GM19468 (cell line): ENCODE data around the gene GPR27.

Source experiments
- ATAC-seq: cut with Tn5 transposase; IDR thresholded peaks from one replicate; pipeline ENCODE4 v1.9.1; 2021; ENCODE audit warnings: mild to moderate bottlenecking, moderate library complexity, moderate number of reproducible peaks; ENCODE audit not compliant: unreplicated experiment; ENCODE audit errors: extremely low read depth

Gene GPR27

GRCh38 chr3:71728632-71729342, 24.9 kb upstream of the GPR27 start:
- ATAC-seq: no peak

- ATAC-seq: no peak
Observed at GRCh38 chr3:71732637-71733036, 21.0 kb upstream of the GPR27 start.

DNA sequence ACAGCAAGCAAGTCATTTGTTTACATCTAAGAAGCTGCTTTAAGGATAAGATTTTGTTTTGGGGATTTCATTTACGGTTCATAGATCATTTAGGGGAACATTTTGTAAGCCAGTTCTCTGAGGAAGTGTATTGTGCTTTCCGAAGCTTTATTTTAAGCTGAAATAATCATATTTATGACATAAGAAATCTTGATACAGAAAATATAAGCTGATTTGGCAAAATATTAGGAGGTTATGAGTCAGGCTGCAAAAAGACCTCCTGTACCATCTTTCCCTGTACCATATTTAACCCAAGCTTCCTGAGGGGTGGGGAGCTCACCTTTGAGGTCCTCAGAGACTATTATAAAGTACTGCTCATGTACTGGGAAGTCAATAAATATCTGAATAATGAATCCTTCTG, 20.3 kb upstream of the GPR27 start:
- no peak for ATAC-seq

DNA sequence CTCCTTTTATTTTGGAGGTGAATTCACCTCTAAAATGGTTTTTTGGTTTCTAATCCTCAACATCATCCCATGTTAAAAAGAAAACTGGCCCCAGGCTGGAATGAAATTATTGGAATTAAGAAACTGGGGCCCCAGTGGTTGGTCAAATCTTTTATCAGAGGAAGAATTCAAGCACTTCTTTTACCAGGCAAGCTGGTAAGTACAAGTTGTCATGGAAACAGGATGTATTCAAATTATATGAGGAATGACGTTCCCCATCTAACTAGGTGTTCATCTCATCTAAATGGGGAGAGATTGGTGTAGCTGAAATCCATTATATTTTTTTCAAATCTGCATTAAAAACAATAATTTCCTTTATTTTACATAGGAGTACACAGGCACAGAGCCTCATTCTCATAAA, 18.8 kb upstream of the GPR27 start:
- ATAC-seq: no peak

DNA sequence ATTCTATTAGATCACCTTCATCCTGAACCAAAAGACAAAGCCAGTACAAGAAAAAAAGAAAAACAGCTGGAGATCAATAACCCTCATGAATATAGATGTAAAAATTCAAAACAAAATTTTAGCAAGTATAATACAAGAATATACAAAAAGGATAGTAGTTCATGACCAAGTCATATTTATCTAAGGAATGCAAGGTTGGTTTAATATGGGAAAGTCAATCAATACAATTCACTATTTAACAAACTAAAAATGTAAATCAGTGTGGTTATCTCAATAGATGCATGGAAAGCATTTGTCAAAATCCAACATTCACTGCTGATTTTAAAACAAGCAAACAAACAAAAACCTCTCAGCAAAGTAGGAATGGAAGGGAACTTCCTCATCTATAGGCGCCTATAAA, 11.0 kb upstream of the GPR27 start:
- ATAC-seq: no peak

DNA sequence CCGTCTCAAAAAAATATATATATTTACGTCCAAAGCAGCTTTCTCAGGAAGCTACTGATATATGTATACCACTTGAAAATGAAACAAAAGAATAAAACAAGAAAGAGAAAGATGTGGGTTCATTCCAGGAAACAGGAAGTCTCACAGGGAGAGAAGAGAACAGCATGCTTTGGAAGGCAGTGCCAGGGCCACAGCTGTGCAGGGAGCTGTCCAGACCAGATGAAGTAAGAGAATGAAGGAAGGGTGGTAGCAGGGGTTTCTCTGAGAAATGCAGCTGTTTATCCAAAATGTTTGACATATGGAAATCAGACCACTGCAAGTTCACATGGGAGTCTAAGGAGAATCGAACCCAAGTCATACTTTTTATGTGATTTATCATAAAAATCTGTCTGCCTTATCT, 8.9 kb upstream of the GPR27 start:
- no peak for ATAC-seq

DNA sequence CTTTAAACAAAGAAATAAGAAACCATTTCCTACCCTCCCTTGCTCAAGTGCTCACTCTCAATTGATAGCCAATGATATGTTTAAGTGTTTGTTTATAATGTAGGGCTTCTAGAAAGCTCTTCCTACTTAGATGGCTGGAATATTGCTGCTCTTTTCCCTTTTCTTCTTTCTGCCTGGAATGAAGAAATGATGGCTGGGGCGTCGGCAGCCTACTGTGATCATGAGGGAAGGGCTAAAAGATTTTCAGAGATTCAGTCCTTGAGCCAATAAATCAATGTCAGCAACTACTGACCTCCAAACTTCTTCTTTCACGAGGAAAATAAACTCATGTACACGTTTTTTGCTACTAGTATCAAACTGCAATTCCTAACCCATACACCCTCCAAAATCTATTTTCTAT, 2.1 kb upstream of the GPR27 start:
- no peak for ATAC-seq

DNA sequence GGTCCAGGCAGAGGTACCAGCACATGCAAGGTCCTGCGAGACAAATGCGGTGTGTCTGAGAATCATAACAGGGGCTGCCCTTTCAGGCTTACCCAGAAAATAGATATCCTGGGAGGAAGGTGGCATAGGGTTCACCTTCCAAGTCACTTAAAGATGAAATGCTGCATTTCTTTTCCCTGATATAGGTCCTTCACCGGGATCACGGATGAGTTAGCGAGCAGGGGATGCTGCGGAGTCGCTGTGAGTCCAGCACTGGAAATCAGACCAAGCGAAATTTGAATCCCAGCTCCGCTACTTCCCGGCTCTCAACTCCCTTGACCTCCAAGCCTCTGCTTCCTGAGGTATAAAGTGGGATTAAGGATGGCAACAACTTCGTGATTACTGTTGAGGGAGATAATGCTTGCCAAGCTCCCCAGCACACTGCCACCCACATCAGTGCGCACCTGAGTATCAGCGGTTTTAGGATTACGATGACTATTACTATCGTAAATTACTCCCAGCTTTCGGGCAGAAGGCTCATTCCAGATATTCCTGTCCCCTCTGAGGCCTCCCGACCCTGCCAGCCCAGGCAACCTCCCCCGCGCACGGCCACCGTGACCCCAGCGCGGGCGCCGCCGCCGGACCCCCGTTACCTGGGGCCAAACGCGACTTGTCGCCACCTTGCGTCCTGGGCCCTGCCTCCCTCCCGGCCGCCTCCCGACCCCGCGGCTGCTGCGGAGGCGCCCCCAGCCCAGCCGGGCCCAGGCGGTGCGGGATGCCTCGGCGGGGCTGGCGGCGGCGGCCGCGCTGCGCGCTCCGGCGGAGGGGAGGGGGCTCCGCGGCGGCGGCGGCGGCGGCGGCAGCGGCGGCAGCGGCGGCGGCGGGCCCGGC, 589 bp upstream of the GPR27 start:
- ATAC-seq: no peak

DNA sequence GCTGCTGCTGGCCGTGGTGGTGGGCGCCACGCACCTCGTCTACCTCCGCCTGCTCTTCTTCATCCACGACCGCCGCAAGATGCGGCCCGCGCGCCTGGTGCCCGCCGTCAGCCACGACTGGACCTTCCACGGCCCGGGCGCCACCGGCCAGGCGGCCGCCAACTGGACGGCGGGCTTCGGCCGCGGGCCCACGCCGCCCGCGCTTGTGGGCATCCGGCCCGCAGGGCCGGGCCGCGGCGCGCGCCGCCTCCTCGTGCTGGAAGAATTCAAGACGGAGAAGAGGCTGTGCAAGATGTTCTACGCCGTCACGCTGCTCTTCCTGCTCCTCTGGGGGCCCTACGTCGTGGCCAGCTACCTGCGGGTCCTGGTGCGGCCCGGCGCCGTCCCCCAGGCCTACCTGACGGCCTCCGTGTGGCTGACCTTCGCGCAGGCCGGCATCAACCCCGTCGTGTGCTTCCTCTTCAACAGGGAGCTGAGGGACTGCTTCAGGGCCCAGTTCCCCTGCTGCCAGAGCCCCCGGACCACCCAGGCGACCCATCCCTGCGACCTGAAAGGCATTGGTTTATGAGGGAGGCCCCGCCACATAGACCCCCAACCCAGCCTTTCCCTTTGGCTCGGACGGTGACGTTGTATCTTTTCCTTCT, 1.1 kb downstream of the GPR27 start:
- ATAC-seq: no peak

DNA sequence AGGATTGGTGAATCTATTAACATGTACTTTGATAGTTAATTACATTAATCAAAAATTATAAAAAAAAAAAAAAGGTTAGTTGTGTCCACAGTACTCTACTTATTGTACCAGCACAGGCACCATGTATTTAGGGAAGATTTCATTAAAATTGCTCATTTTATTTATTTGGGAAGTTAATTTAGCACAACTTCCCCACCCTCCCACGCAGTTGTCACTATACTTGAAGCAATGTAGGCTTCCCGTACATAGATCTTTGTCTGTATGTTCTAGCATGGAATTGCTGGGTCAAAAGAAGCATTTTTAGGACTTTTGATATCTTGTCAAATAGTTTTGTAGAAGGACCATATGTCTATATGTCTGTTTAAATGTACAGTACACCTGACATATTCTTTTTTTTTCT, 4.4 kb downstream of the GPR27 start:
- no peak for ATAC-seq

DNA sequence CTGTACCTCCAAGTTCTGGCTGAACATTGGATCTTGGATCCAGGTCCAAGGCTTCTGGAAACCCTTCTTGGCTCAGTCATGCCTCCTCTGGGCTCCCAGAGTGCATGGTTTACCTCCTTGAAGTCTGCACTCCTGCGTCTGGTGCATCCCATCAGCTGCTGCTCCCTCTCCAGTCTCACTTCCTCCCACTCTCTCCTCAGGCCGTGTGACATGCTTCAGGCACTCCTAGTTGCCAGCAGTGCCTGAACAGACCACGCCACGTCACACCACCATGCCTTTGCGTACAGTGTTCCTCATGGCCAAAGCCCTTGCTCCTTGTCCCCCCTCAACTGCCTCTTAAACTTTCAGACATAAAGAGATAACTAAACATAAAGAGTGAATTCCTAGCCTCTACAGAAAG, 5.7 kb downstream of the GPR27 start:
- ATAC-seq: no peak

- ATAC-seq: no peak
Observed at GRCh38 chr3:71760140-71760539, 6.5 kb downstream of the GPR27 start.

DNA sequence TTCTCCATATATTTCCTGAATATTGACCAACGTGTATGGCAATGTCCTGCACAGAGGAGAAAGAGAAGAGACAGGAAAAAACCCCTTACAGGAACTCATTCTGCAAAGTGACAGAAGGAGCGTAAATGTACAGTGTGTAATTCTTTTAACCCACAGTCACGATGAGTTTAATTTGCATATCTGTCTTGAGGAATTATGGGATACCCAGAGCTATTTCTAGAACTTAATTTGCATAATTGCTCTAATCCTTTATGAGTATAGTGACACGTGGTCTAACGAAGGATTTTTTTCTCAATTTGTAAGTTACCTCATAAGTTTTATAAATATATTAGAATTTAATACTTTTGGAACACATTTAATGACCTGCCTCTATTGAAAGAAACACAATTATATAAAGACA, 9.8 kb downstream of the GPR27 start:
- ATAC-seq: no peak

DNA sequence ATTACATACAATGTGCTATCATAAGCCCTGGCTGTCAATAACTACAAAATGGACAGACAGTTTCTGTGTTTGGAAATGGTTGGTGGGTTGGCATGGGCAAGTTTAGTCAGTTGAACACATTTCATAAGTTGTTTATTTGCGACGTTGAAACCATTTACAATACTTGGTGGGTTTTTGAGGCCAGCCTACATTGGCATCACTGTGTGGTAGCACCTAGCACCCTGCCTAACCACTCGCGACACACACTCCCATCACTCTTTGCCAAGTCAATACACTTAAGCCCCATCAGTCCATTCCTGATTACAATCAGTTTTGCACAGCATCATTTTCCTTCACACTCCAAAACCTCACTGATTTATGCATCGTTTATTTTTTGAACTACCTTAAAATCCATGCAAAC, 17.5 kb downstream of the GPR27 start:
- no peak for ATAC-seq

DNA sequence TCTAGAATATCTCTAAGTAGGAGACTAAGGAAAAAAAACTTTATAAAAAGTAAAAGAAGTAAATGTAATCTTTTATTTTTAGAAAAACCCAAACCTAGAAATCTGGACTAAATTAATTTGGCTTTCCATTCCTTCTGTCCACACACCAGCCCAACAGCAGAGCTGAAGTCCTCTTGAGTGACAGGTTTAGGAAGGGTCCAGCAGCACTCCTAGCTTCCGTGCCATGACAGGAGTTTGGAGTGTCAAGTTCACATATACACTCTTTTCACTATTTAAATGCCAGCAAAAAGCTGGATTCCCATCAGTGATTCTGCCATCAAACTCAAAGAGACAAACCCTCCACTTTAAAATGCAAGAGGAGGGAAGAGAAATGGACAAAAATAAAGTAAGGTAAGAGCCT, 18.2 kb downstream of the GPR27 start:
- no peak for ATAC-seq

DNA sequence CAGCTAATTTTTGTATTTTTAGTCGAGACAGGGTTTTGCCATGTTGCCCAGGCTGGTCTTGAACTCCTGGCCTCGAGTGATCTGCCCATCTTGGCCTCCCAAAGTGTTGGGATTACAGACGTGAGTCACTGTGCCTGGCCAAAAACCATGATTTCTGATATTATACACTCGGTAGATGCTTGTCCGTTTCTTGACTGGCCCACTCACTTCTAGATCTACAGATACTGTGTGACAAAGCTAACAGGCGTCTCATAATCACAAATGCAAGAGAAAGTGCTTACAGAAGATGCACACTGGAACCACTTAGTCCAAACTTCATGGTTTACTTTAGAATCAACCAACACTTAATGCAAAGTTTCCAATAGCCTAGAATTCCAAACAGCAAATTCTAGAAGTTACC, 22.9 kb downstream of the GPR27 start:
- ATAC-seq: no peak

GRCh38 chr3:71778353-71778752, 24.7 kb downstream of the GPR27 start:
- no peak for ATAC-seq

DNA sequence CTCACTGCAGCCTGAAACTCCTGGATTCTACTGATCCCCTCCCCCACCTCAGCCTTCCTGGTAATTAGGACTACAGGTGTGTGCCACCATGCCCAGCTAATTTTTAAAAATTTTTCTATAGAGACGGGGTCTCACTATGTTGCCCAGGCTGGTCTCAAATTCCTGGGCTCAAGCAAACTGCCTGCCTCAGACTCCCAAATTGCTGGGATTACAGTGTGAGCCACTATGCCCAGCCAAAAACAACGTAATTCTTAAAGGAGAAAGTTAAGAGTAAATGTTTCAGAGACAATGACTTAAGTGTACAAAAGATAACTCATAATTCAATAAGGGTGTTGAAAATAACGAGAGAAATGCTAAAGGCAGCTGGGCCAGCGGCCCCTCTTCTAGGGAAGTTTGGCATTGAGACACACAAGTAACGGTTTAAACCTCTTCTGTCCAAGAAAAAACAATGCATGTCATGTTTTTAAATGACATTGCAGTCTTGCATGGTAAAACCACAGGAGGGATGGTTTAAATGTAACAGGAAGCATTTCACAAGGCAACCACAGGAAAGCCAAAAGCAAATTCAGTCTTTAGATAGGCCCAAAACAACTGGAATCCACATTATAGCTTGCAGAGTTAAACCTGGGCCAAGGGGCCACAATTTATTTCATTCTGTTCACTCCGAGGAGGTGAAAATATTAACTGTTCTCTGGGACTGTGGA, 26.2 kb downstream of the GPR27 start:
- ATAC-seq: no peak

DNA sequence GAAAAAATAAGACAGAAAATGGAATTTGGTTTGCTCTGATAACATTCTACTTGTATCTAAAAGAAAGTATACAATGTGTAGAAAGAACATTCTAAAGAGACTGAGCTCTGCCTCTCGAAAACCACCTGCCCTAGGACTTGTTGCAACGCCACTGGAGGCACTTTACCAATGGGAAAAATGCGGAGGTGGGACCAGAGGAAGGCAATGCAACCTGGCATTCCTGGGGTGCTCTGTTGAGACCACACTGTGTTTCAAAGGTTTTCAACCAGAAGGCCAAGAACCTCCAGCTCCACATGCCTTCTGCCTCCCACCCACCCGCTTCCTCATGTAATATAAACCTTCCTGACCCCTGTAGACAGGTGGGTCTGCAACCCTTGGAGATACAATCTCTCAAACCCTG, 26.8 kb downstream of the GPR27 start:
- no peak for ATAC-seq

- no peak for ATAC-seq
Observed at GRCh38 chr3:71783152-71783551, 29.5 kb downstream of the GPR27 start.
